SU-DHL-6 (cell line): ENCODE data around the gene TANGO2.

Source experiments
- H2AFZ ChIP-seq: fragments of 200-600 bp; sonication (generic); 2 replicates; pipeline ENCODE4 v1.6.1; 2014; ENCODE audit warnings: low read depth, mild to moderate bottlenecking, moderate library complexity, mixed read lengths, antibody characterized with exemption, low read length; ENCODE audit not compliant: severe bottlenecking
- H3F3A ChIP-seq: fragments of 200-600 bp; shearing (Covaris generic); 2 replicates; pipeline ENCODE4 v1.6.0; 2016; ENCODE audit warnings: antibody characterized with exemption, mild to moderate bottlenecking; ENCODE audit not compliant: insufficient read depth
- H3K27ac ChIP-seq: fragments of 200-600 bp; sonication (generic); 2 replicates; pipeline ENCODE4 v1.5.1; 2016; ENCODE audit warnings: low read depth, mild to moderate bottlenecking, low read length, moderate library complexity, mixed read lengths
- H3K27me3 ChIP-seq: fragments of 200-600 bp; sonication (generic), shearing (Covaris generic); 2 replicates; pipeline ENCODE4 v1.6.0; 2014; ENCODE audit warnings: mild to moderate bottlenecking, low read length
- H3K36me3 ChIP-seq: fragments of 200-600 bp; sonication (generic); 2 replicates; pipeline ENCODE4 v1.6.1; 2014; ENCODE audit warnings: mild to moderate bottlenecking, low read length, mixed read lengths
- H3K4me2 ChIP-seq: fragments of 300-600, 200-600 bp; shearing (Covaris generic), sonication (generic); 2 replicates; pipeline ENCODE4 v1.6.0; 2014; ENCODE audit warnings: low read length, low read depth, mild to moderate bottlenecking; ENCODE audit not compliant: poor library complexity, severe bottlenecking
- H3K4me3 ChIP-seq: fragments of 200-600 bp; sonication (generic); 2 replicates; pipeline ENCODE4 v1.5.1; 2014; ENCODE audit warnings: antibody characterized with exemption, low read length, mild to moderate bottlenecking, mixed read lengths; ENCODE audit not compliant: insufficient read depth, poor library complexity, severe bottlenecking
- H3K79me2 ChIP-seq: fragments of 200-600 bp; sonication (generic); 2 replicates; pipeline ENCODE4 v1.6.1; 2014; ENCODE audit warnings: mild to moderate bottlenecking, low read length, moderate library complexity; ENCODE audit not compliant: insufficient read depth
- H3K9ac ChIP-seq: fragments of 200-600 bp; sonication (generic); 2 replicates; pipeline ENCODE4 v1.7.0; 2014; ENCODE audit warnings: mild to moderate bottlenecking, low read length
- H3K9me2 ChIP-seq: fragments of 200-600 bp; sonication (generic); replicated peaks from 2 replicates; pipeline ENCODE4 v1.6.1; 2014; ENCODE audit warnings: low read length; ENCODE audit not compliant: insufficient read depth
- H3K9me3 ChIP-seq: fragments of 200-600 bp; sonication (generic); 2 replicates; pipeline ENCODE4 v1.6.1; 2014; ENCODE audit warnings: low read length, mixed read lengths; ENCODE audit not compliant: insufficient read depth
- H4K20me1 ChIP-seq: fragments of 200-600 bp; sonication (generic); 2 replicates; pipeline ENCODE4 v1.6.1; 2014; ENCODE audit warnings: low read depth, mild to moderate bottlenecking, antibody characterized with exemption, low read length, moderate library complexity, mixed read lengths
- EZH2phosphoT487 ChIP-seq: fragments of 200-600 bp; sonication (generic), shearing (Covaris generic); conservative IDR thresholded peaks from 2 replicates; pipeline ENCODE4 v1.6.1; 2018; ENCODE audit warnings: mild to moderate bottlenecking, antibody characterized with exemption, low read length, moderate library complexity, mixed read lengths
- TF ChIP-seq, protein P1 (sequence below): fragments of 200-600 bp; sonication (generic); IDR thresholded peaks from one replicate; pipeline ENCODE4 v1.5.1; 2017; ENCODE audit warnings: antibody characterized with exemption, mild to moderate bottlenecking, low read length, moderate library complexity; ENCODE audit not compliant: insufficient read depth, poor library complexity, severe bottlenecking

Gene TANGO2

DNA sequence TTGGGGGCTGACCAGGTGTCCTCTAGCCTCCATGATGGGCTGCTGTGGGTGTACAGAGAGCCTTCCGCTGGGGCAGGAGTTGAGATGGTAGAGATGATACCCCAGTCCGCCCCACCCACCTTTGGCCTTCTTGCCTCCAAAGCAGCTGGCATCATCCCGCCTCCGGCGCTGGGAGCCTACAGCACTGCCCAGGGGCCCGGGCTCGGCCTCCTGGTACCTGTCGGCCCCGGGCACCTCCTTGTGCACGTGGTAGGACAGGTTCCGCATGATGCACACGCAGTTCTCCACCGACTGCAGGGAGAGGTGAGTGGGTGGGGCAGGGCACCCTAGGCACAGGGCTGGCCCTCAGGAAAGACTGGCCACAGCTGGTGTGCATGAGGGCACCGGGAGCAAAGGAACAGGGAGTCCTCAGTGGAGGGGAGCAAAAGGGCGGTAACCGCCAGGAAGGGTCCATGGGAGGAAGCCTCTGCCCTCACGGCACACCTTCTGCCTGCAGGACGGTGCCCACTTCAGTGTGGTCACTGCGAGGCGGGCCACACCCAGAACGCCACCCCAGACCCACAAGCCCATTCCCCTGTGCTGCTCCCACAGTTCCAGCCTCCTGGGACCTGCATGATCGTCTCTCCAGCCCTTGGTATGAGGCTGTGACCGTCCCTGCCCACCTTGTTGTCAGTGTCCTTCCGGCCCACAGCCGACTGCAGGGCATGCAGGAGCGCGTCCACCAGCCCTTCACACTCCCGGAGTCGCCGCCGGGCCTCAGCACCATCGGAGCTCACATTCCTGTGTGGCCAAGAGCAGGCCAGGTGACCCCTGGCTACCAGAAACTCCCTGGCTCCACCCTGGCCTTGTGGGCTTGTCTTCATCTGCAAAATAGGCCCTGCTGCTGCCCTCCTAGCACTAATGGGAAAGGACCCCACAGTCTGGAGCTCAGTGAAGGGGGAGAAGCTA is 43.3 kb upstream of the TANGO2 start:
- Histone ChIP-seq H3F3A (no peaks in the 10 kb centered on the region), H3K4me3 (no peak overlapping the region), H4K20me1 (no peaks in the 10 kb centered on the region), H3K36me3 (no peaks in the 10 kb centered on the region), H3K79me2 (no peaks in the 10 kb centered on the region), H3K9ac (no peak overlapping the region), H3K27ac (no peak overlapping the region), H3K4me2 (no peak overlapping the region), H3K9me2 (no peaks in the 10 kb centered on the region), H3K9me3 (no peaks in the 10 kb centered on the region), H2AFZ (no peak overlapping the region), H3K27me3 (no peaks in the 10 kb centered on the region)
- no peak for TF ChIP-seq EZH2phosphoT487
- TF ChIP-seq, protein P1, sequence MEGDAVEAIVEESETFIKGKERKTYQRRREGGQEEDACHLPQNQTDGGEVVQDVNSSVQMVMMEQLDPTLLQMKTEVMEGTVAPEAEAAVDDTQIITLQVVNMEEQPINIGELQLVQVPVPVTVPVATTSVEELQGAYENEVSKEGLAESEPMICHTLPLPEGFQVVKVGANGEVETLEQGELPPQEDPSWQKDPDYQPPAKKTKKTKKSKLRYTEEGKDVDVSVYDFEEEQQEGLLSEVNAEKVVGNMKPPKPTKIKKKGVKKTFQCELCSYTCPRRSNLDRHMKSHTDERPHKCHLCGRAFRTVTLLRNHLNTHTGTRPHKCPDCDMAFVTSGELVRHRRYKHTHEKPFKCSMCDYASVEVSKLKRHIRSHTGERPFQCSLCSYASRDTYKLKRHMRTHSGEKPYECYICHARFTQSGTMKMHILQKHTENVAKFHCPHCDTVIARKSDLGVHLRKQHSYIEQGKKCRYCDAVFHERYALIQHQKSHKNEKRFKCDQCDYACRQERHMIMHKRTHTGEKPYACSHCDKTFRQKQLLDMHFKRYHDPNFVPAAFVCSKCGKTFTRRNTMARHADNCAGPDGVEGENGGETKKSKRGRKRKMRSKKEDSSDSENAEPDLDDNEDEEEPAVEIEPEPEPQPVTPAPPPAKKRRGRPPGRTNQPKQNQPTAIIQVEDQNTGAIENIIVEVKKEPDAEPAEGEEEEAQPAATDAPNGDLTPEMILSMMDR = no peak

DNA sequence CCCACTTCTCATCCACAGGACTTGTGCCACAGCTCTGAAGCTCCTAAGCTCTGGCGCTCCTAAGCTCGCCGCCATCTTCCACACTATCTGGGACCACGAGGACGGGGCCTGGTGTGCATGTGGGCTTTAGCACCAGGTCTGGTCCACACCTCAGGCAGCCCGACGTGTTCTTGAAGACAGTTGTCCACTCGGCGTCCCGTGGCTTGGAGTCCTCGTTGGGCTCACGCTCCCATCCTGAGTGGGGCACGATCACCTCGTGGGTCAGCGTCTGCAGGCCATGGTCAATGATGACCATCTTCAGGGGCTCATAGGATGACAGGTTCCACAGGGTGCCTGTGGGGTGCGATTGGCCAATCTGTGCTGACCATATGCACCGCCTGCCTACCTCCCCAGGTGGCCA is 42.2 kb upstream of the TANGO2 start:
- H3K27me3 ChIP-seq = no peaks in the 10 kb centered on the region
- no peak overlapping the region for H3K4me3 ChIP-seq
- no peaks in the 10 kb centered on the region for H4K20me1 ChIP-seq
- no peaks in the 10 kb centered on the region for H3K36me3 ChIP-seq
- no peak for TF ChIP-seq EZH2phosphoT487
- TF ChIP-seq, protein P1 = no peak
- no peak overlapping the region for H3K9ac ChIP-seq
- no peaks in the 10 kb centered on the region for H3K79me2 ChIP-seq
- no peaks in the 10 kb centered on the region for H3K9me3 ChIP-seq
- no peaks in the 10 kb centered on the region for H3F3A ChIP-seq
- no peak overlapping the region for H2AFZ ChIP-seq
- no peak overlapping the region for H3K27ac ChIP-seq
- no peak overlapping the region for H3K4me2 ChIP-seq
- no peaks in the 10 kb centered on the region for H3K9me2 ChIP-seq

- H4K20me1 ChIP-seq = no peaks in the 10 kb centered on the region
- H3K79me2 ChIP-seq = no peaks in the 10 kb centered on the region
- H2AFZ ChIP-seq = no peak overlapping the region
- H3K27ac ChIP-seq = no peak overlapping the region
- H3K9me2 ChIP-seq = no peaks in the 10 kb centered on the region
- H3K9ac ChIP-seq = no peak overlapping the region
- H3K9me3 ChIP-seq = no peaks in the 10 kb centered on the region
- no peak overlapping the region for H3K4me2 ChIP-seq
- no peak overlapping the region for H3K4me3 ChIP-seq
- no peaks in the 10 kb centered on the region for H3F3A ChIP-seq
- H3K36me3 ChIP-seq = no peaks in the 10 kb centered on the region
- no peak for TF ChIP-seq EZH2phosphoT487
- TF ChIP-seq, protein P1 = no peak
- H3K27me3 ChIP-seq = no peaks in the 10 kb centered on the region
Measured at GRCh38 chr22:19979712-19980493, 41.0 kb upstream of the TANGO2 start.
